Fibroblast of pulmonary artery (primary cell): ENCODE measurements around the gene PITX1.

Experiments used
- DNase-seq: peaks from one replicate; pipeline ENCODE4 v3.0.0-alpha.2; 2010; ENCODE audit warnings: low read depth
- H3K4me3 ChIP-seq: replicated peaks from 2 replicates; pipeline ENCODE4 v1.5.1; 2011; ENCODE audit warnings: low read depth, mild to moderate bottlenecking, control low read depth, low read length, moderate library complexity
- CTCF ChIP-seq: IDR thresholded peaks from 2 replicates; pipeline ENCODE4 v1.5.1; 2011; ENCODE audit warnings: mild to moderate bottlenecking, control low read depth, low read length, inconsistent platforms; ENCODE audit errors: missing control alignments

Gene PITX1

GRCh38 chr5:135045488-135045887 lies 11.5 kb upstream of the PITX1 start:
- DNase-seq = no peak
- no peak overlapping the region for H3K4me3 ChIP-seq
- TF ChIP-seq CTCF = no peak

- no peak for DNase-seq
- TF ChIP-seq CTCF = no peak
- no peak overlapping the region for H3K4me3 ChIP-seq
These were observed 8.6 kb upstream of the PITX1 start for GRCh38 chr5:135042595-135042994.

- no peak for DNase-seq
- no peak for TF ChIP-seq CTCF
- H3K4me3 ChIP-seq = no peak overlapping the region
These were observed 7.7 kb upstream of the PITX1 start for GRCh38 chr5:135041726-135042125.

- no peak overlapping the region for H3K4me3 ChIP-seq
- no peak for TF ChIP-seq CTCF
- DNase-seq = no peak
These were observed 7.1 kb upstream of the PITX1 start for GRCh38 chr5:135041145-135041587.

- H3K4me3 ChIP-seq = no peak overlapping the region
- TF ChIP-seq CTCF = no peak
- no peak for DNase-seq
These were observed 6.5 kb upstream of the PITX1 start for GRCh38 chr5:135040333-135041144.

- H3K4me3 ChIP-seq = no peak overlapping the region
These were observed 6.0 kb upstream of the PITX1 start for GRCh38 chr5:135040034-135040332.

More at GRCh38 chr5:135040034-135040332, 6.0 kb upstream of the PITX1 start:
- no peak for DNase-seq
- TF ChIP-seq CTCF = no peak
